Small intestine (tissue), 7 donors: ENCODE data around the gene CD14. TPM values are rescaled to one million over a fixed set of nuclear protein-coding genes. Genes with fewer than 3 reads are reported as not detected.

ENCODE experiments used
- DNase-seq, 2 donors: peaks; one replicate each; pipeline versions ENCODE4 v3.0.0 to v3.0.0-alpha.2; 2013
- FAIRE-seq: peaks from 2 replicates; lab custom pipeline; 2012; peaks lifted over from hg19 to GRCh38; lab: Jason Lieb, UNC
- H3K27ac ChIP-seq, 3 donors: one replicate each; pipeline ENCODE4 v1.5.1; 2013; ENCODE audit warnings: low read length in 2 of 3, mild to moderate bottlenecking in 2 of 3, control low read depth in 1 of 3, inconsistent platforms in 1 of 3, low read depth in 1 of 3, moderate library complexity in 1 of 3
- H3K27me3 ChIP-seq, 3 donors: one replicate each; pipeline ENCODE4 v1.6.1; 2013; ENCODE audit warnings: low read length in 3 of 3, inconsistent platforms in 1 of 3; ENCODE audit not compliant: control insufficient read depth in 3 of 3, insufficient read depth in 3 of 3
- H3K36me3 ChIP-seq, 3 donors: one replicate each; pipeline ENCODE4 v1.6.1; 2013; ENCODE audit warnings: low read length in 3 of 3, inconsistent platforms in 1 of 3, low read depth in 1 of 3, mild to moderate bottlenecking in 1 of 3, moderate library complexity in 1 of 3; ENCODE audit not compliant: control insufficient read depth in 3 of 3, insufficient read depth in 2 of 3
- H3K4me1 ChIP-seq, 3 donors: one replicate each; pipeline ENCODE4 v1.6.1; 2013; ENCODE audit warnings: low read length in 2 of 3, inconsistent platforms in 1 of 3, low read depth in 1 of 3, mild to moderate bottlenecking in 1 of 3, moderate library complexity in 1 of 3; ENCODE audit not compliant: control insufficient read depth in 3 of 3, insufficient read depth in 2 of 3
- H3K4me3 ChIP-seq, 3 donors: one replicate each; pipeline ENCODE4 v1.5.1; 2013; ENCODE audit warnings: low read length in 3 of 3, control low read depth in 1 of 3, inconsistent platforms in 1 of 3, low read depth in 1 of 3, mild to moderate bottlenecking in 1 of 3, moderate library complexity in 1 of 3
- H3K9me3 ChIP-seq, 2 donors: one replicate each; pipeline ENCODE4 v1.6.1; 2013; ENCODE audit warnings: low read depth in 1 of 2, low read length in 1 of 2; ENCODE audit not compliant: control insufficient read depth in 2 of 2, insufficient read depth in 1 of 2
- WGBS, 3 donors: extraction: QIAGEN DNeasy Blood & Tissue Kit; methylation state at CpG; one replicate each; pipeline ENCODE4 v1.1.7; 2013; 5-methylcytosine and 5-hydroxymethylcytosine counted together
- polyA plus RNA-seq, 4 donors: library from polyadenylated mRNA; stranded (reverse) in 3 of 4; unstranded in 1 of 4; fragments of 200-250 nt in 3 of 4; fragments of 120-200 nt in 1 of 4; gene quantifications; one replicate each; pipeline versions ENCODE4 v1.2.1 to v1.2.3, GENCODE V29; 2013
- donor health status: healthy with polysubstance abuse.
- donor health status: control.
- donor health status: control.
- donor health status: Bipolar disorder and iron deficiency.
- donor health status: healthy.

Gene CD14
- polyA plus RNA-seq, 4 donors, result 3.1 to 30.3 (median 8.5) TPM

DNA sequence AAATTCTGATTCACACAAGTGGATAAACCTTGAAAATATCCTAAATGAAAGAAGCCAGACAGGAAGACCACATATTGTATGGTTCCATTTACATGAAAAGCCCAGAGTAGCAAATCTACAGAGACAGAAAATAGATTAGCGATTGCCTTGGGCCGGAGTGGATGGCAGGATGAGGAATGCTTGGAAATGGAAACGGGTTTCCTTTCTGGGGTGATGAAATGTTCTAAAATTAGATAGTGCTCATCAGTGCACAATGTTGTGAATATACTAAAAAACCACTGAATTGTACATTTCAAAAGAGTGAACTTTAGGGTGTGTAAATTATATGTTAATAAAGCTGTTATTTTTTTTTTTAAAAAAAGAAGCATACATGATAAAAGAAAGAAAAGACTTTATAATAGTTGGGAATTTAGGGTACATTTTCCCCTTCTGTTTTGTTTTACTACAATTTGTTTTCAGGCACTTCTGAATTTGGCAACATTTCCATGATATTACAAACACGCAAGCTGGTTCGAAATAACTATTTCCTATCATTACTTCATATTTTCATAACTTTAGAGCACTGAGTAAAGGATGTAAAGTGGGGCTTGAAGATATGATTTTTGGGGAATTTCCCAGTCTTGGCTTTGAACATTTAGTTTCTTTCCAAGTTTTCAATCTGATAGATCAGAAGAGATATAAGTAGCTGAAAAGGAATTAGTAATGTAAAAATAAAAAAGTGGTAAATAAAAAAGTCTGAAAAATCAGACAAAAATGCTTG, 44.5 kb downstream of the CD14 start:
- FAIRE-seq, result no peak
- H3K9me3 ChIP-seq, result no peaks in the 10 kb centered on the region
- 48 to 89% (median 75%) methylated on average over 5 of the region's 5 CpGs for WGBS, 3 donors
- no peaks in the 10 kb centered on the region for H3K27me3 ChIP-seq
- no peak overlapping the region for H3K4me3 ChIP-seq
- H3K36me3 ChIP-seq, result no peaks in the 10 kb centered on the region
- no peak overlapping the region for H3K27ac ChIP-seq
- DNase-seq, result no peak
- no peaks in the 10 kb centered on the region for H3K4me1 ChIP-seq

- WGBS, 3 donors, result 94 to 96% (median 95%) methylated on average over 1 of the region's 1 CpG
- Histone ChIP-seq H3K4me3 (no peak overlapping the region), H3K4me1 (no peaks in the 10 kb centered on the region)
Measured at GRCh38 chr5:140587495-140587894, 45.5 kb downstream of the CD14 start.

More at GRCh38 chr5:140587495-140587894, 45.5 kb downstream of the CD14 start:
- DNase-seq, result no peak
- Histone ChIP-seq H3K9me3 (peaks cover 0 to 2% of the 10 kb centered on the region in 2 donors), H3K27me3 (no peaks in the 10 kb centered on the region), H3K36me3 (no peaks in the 10 kb centered on the region), H3K27ac (no peak overlapping the region)
- FAIRE-seq, result no peak

Other genes starting within 250 kb of the CD14 start
- gene ANKHD1, start 231.3 kb downstream of the CD14 start, polyA plus RNA-seq, result 100 to 1,000 TPM in 1 of 4 donors, 10 to 100 TPM in 3; 44.2 to 136 (median 61.9) TPM
- 10 to 100 TPM; 20.2 to 100.0 (median 60.7) TPM for gene EIF4EBP3, start 85.5 kb downstream of the CD14 start, polyA plus RNA-seq
- 10 to 100 TPM; 19.0 to 49.9 (median 32.3) TPM for gene SRA1, start 75.7 kb downstream of the CD14 start, polyA plus RNA-seq
- 10 to 100 TPM in 3 of 4 donors, 1 to 10 TPM in 1; 9.5 to 22.9 (median 17.4) TPM for gene APBB3, start 68.6 kb downstream of the CD14 start, polyA plus RNA-seq
- gene SLC35A4, start 68.3 kb downstream of the CD14 start, polyA plus RNA-seq, result 10 to 100 TPM; 35.7 to 74.6 (median 57.9) TPM
- gene TMCO6, start 6.3 kb upstream of the CD14 start, polyA plus RNA-seq, result 10 to 100 TPM in 2 of 4 donors, 1 to 10 TPM in 2; 5.4 to 21.3 (median 9.9) TPM
- 100 to 1,000 TPM in 3 of 4 donors, 10 to 100 TPM in 1; 86.0 to 414 (median 240) TPM for gene NDUFA2, start 14.5 kb upstream of the CD14 start, polyA plus RNA-seq
- 10 to 100 TPM; 60.0 to 96.6 (median 66.8) TPM for gene IK, start 14.7 kb upstream of the CD14 start, polyA plus RNA-seq
- 10 to 100 TPM; 20.3 to 28.9 (median 22.4) TPM for gene WDR55, start 31.7 kb upstream of the CD14 start, polyA plus RNA-seq
- gene DND1, start 40.4 kb upstream of the CD14 start, polyA plus RNA-seq, result 1 to 10 TPM in 3 of 4 donors, under 1 TPM in 1; 0.16 to 3.1 (median 1.9) TPM
- 10 to 100 TPM; 35.3 to 47.0 (median 40.7) TPM for gene HARS1, start 58.2 kb upstream of the CD14 start, polyA plus RNA-seq
- gene HARS2, start 58.3 kb upstream of the CD14 start, polyA plus RNA-seq, result 10 to 100 TPM; 21.8 to 38.0 (median 23.2) TPM
- gene ZMAT2, start 67.3 kb upstream of the CD14 start, polyA plus RNA-seq, result 10 to 100 TPM; 50.3 to 79.2 (median 61.8) TPM
- gene PCDHA1, start 153.0 kb upstream of the CD14 start, polyA plus RNA-seq, result under 1 TPM in 2 of 4 donors, not detected in 2; 0.06 to 0.43 TPM
- gene PCDHA2, start 161.7 kb upstream of the CD14 start, polyA plus RNA-seq, result under 1 TPM in 2 of 4 donors, not detected in 2; 0.06 to 0.07 TPM
- under 1 TPM in 2 of 4 donors, not detected in 2; 0.10 to 0.28 TPM for gene PCDHA3, start 167.9 kb upstream of the CD14 start, polyA plus RNA-seq
- under 1 TPM in 2 of 4 donors, not detected in 2; 0.19 to 0.57 TPM for gene PCDHA4, start 173.9 kb upstream of the CD14 start, polyA plus RNA-seq
- under 1 TPM in 2 of 4 donors, not detected in 2; 0.07 to 0.19 TPM for gene PCDHA5, start 188.4 kb upstream of the CD14 start, polyA plus RNA-seq
- under 1 TPM in 2 of 4 donors, not detected in 2; 0.12 to 0.27 TPM for gene PCDHA6, start 194.8 kb upstream of the CD14 start, polyA plus RNA-seq
- under 1 TPM in 2 of 4 donors, not detected in 2; 0.06 to 0.07 TPM for gene PCDHA7, start 201.1 kb upstream of the CD14 start, polyA plus RNA-seq
- gene PCDHA8, start 208.0 kb upstream of the CD14 start, polyA plus RNA-seq, result under 1 TPM in 2 of 4 donors, not detected in 2; 0.04 to 0.06 TPM
- under 1 TPM in 2 of 4 donors, not detected in 2; 0.01 to 0.06 TPM for gene PCDHA9, start 215.2 kb upstream of the CD14 start, polyA plus RNA-seq
- under 1 TPM in 2 of 4 donors, not detected in 2; 0.04 to 0.13 TPM for gene PCDHA10, start 222.7 kb upstream of the CD14 start, polyA plus RNA-seq
- under 1 TPM in 2 of 4 donors, not detected in 2; 0.09 to 0.21 TPM for gene PCDHA11, start 235.8 kb upstream of the CD14 start, polyA plus RNA-seq
- under 1 TPM in 2 of 4 donors, not detected in 2; 0.01 to 0.03 TPM for gene PCDHA12, start 242.1 kb upstream of the CD14 start, polyA plus RNA-seq
- under 1 TPM in 2 of 4 donors, not detected in 2; 0.03 to 0.06 TPM for gene PCDHA13, start 248.9 kb upstream of the CD14 start, polyA plus RNA-seq